SK-N-SH (cell line): ENCODE measurements around the gene GSTM3. TPM values are rescaled to one million over a fixed set of nuclear protein-coding genes. Genes with fewer than 3 reads are reported as not detected.
"Not testable (repeated sequence)": the region's sequence is repeated elsewhere in the genome, so short reads cannot be mapped to it uniquely, and the experiment has no call there.

Source experiments
- CTCF ChIA-PET: fragments of 300-600, 350-600 bp; formaldehyde crosslinking; extraction: SDS; loops from one replicate; lab custom pipeline; 2021; lab: Yijun Ruan, JAX
- POLR2A ChIA-PET: fragments of 350-600 bp; sonication (Branson Sonifier 250); formaldehyde crosslinking; extraction: SDS; loops from one replicate; lab custom pipeline; 2020; ENCODE audit warnings: antibody characterized with exemption, inconsistent platforms; lab: Yijun Ruan, JAX
- DNase-seq: peaks from one replicate; pipeline ENCODE4 v3.0.0; 2012
- H2AFZ ChIP-seq: fragments of 200-600 bp; sonication (generic); 2 replicates; pipeline ENCODE4 v1.8.1; 2016; ENCODE audit warnings: antibody characterized with exemption, mild to moderate bottlenecking, low read depth
- H3F3A ChIP-seq: fragments of 200-600 bp; sonication (generic); replicated peaks from 2 replicates; pipeline ENCODE3; 2016; ENCODE audit warnings: antibody characterized with exemption, mild to moderate bottlenecking; ENCODE audit not compliant: insufficient read depth
- H3K27ac ChIP-seq, 2 experiments: fragments of 200-500 bp in 1 of 2; fragments of 200-600 bp in 1 of 2; sonication (Bioruptor generic) in 1 of 2; sonication (generic), shearing (Covaris generic) in 1 of 2; 2 replicates each; pipeline versions ENCODE4 v1.5.1 to v1.6.1; 2014 to 2016; ENCODE audit warnings: low read depth in 2 of 2, inconsistent platforms in 1 of 2, low read length in 1 of 2, mild to moderate bottlenecking in 1 of 2, mixed read lengths in 1 of 2
- H3K27me3 ChIP-seq: fragments of 200-600 bp; sonication (generic), shearing (Covaris generic); 2 replicates; pipeline ENCODE4 v1.6.1; 2016; ENCODE audit warnings: mixed run types; ENCODE audit not compliant: insufficient read depth
- H3K36me3 ChIP-seq, 2 experiments: fragments of 200-500 bp in 1 of 2; fragments of 200-600 bp in 1 of 2; sonication (Bioruptor generic) in 1 of 2; sonication (generic) in 1 of 2; replicated peaks in 1 of 2; 2 replicates each; pipeline versions ENCODE3 to v1.5.1; 2014 to 2016; ENCODE audit warnings: low read length in 1 of 2, mild to moderate bottlenecking in 1 of 2; ENCODE audit not compliant: insufficient read depth in 2 of 2, control insufficient read depth in 1 of 2
- H3K4me1 ChIP-seq, 2 experiments: fragments of 200-500 bp in 1 of 2; fragments of 200-600 bp in 1 of 2; sonication (Bioruptor generic) in 1 of 2; sonication (generic), shearing (Covaris generic) in 1 of 2; 2 replicates each; pipeline versions ENCODE4 v1.5.1 to v1.6.1; 2014 to 2016; ENCODE audit warnings: low read depth in 1 of 2, low read length in 1 of 2, mixed run types in 1 of 2; ENCODE audit not compliant: insufficient read depth in 2 of 2, control insufficient read depth in 1 of 2
- H3K4me2 ChIP-seq: fragments of 200-600 bp; sonication (generic), shearing (Covaris generic); 2 replicates; pipeline ENCODE4 v1.6.1; 2017; ENCODE audit warnings: mixed run types
- H3K4me3 ChIP-seq, 2 experiments: fragments of 200-500 bp in 1 of 2; fragments of 200-600 bp in 1 of 2; sonication (Bioruptor generic) in 1 of 2; sonication (generic), shearing (Covaris generic) in 1 of 2; 2 replicates each; pipeline versions ENCODE4 v1.5.1 to v1.8.1; 2014 to 2016; ENCODE audit warnings: low read depth in 2 of 2, inconsistent platforms in 1 of 2, low read length in 1 of 2, mild to moderate bottlenecking in 1 of 2, mixed read lengths in 1 of 2, moderate library complexity in 1 of 2
- H3K79me2 ChIP-seq: fragments of 200-600 bp; sonication (generic); 2 replicates; pipeline ENCODE4 v1.8.1; 2017; ENCODE audit warnings: mild to moderate bottlenecking; ENCODE audit not compliant: insufficient read depth
- H3K9ac ChIP-seq: fragments of 200-600 bp; sonication (generic); 2 replicates; pipeline ENCODE4 v1.6.1; 2017; ENCODE audit warnings: mixed run types
- H3K9me2 ChIP-seq: fragments of 200-600 bp; sonication (generic); 2 replicates; pipeline ENCODE4 v1.6.1; 2017; ENCODE audit warnings: mixed run types
- H3K9me3 ChIP-seq: fragments of 200-600 bp; sonication (generic); 2 replicates; pipeline ENCODE4 v1.6.1; 2017; ENCODE audit warnings: mixed run types, mild to moderate bottlenecking, moderate library complexity
- H4K20me1 ChIP-seq: fragments of 200-600 bp; sonication (generic); 2 replicates; pipeline ENCODE4 v1.6.1; 2017; ENCODE audit warnings: mild to moderate bottlenecking, mixed run types; ENCODE audit not compliant: insufficient read depth
- EP300 ChIP-seq, 2 experiments: IDR thresholded peaks; 2 replicates each; pipeline versions ENCODE4 v1.4.0 to v1.6.1; 2012; ENCODE audit warnings: borderline replicate concordance in 1 of 2, low read depth in 1 of 2, low read length in 1 of 2
- FOSL2 ChIP-seq: IDR thresholded peaks from 2 replicates; pipeline ENCODE4 v1.4.0; 2012; ENCODE audit warnings: low read depth, mild to moderate bottlenecking, moderate library complexity, borderline replicate concordance
- FOXM1 ChIP-seq: IDR thresholded peaks from 2 replicates; pipeline ENCODE4 v1.4.0; 2012; ENCODE audit warnings: low read depth, mild to moderate bottlenecking
- GABPA ChIP-seq: IDR thresholded peaks from 2 replicates; pipeline ENCODE4 v1.4.0; 2012; ENCODE audit warnings: low read depth, mild to moderate bottlenecking
- GATA2 ChIP-seq: sonication (generic); formaldehyde crosslinking; IDR thresholded peaks from 2 replicates; pipeline ENCODE4 v1.5.0; 2020; ENCODE audit warnings: mild to moderate bottlenecking, missing genetic modification reagents
- MEF2A ChIP-seq: IDR thresholded peaks from 2 replicates; pipeline ENCODE4 v1.4.0; 2012; ENCODE audit warnings: low read depth, borderline replicate concordance
- NFIC ChIP-seq: IDR thresholded peaks from 2 replicates; pipeline ENCODE4 v1.4.0; 2012; ENCODE audit warnings: borderline replicate concordance
- RCOR1 ChIP-seq: fragments of 150-350 bp; IDR thresholded peaks from 2 replicates; pipeline ENCODE4 v1.6.1; 2017; ENCODE audit warnings: antibody characterized with exemption, low read length
- REST ChIP-seq: IDR thresholded peaks from 2 replicates; pipeline ENCODE4 v1.6.1; 2012; ENCODE audit warnings: mild to moderate bottlenecking, low read depth, low read length, moderate library complexity
- RFX5 ChIP-seq: IDR thresholded peaks from 2 replicates; pipeline ENCODE4 v1.6.1; 2012; ENCODE audit warnings: mild to moderate bottlenecking, improper control_type of control experiment, low read length
- SIN3A ChIP-seq: IDR thresholded peaks from 2 replicates; pipeline ENCODE4 v1.6.1; 2012; ENCODE audit warnings: low read depth, mild to moderate bottlenecking, low read length, moderate library complexity, borderline replicate concordance
- TCF12 ChIP-seq: IDR thresholded peaks from 2 replicates; pipeline ENCODE4 v1.4.0; 2012
- TEAD4 ChIP-seq: IDR thresholded peaks from 2 replicates; pipeline ENCODE4 v1.4.0; 2012; ENCODE audit warnings: mild to moderate bottlenecking, borderline replicate concordance; ENCODE audit not compliant: insufficient read depth
- USF1 ChIP-seq: IDR thresholded peaks from 2 replicates; pipeline ENCODE4 v1.4.0; 2012; ENCODE audit warnings: low read depth, borderline replicate concordance
- YY1 ChIP-seq: IDR thresholded peaks from 2 replicates; pipeline ENCODE4 v1.4.0; 2012; ENCODE audit warnings: low read depth, mild to moderate bottlenecking
- WGBS: methylation state at CpG from one replicate; pipeline ENCODE4 v1.1.6; 2017; ENCODE audit warnings: low lambda C conversion rate; 5-methylcytosine and 5-hydroxymethylcytosine counted together
- polyA plus RNA-seq, 3 experiments: library from polyadenylated mRNA; depleted of rRNA; stranded (reverse); fragments of >200 nt; gene quantifications; 2 replicates each; pipeline ENCODE4 v1.2.3, GENCODE V29; 2012

GSTM3 gene
- polyA plus RNA-seq, 1 of the 3 experiments (the other 2 are of a cell fraction) = 86.6 TPM

- no peaks in the 10 kb centered on the region for H3K79me2 ChIP-seq
- ChIA-PET POLR2A (no interaction called here), CTCF (interaction anchor here (27.7 kb wide), 1 partner anchor 213 kb away, joined by 822 read pairs; the partner anchor contains the start of gene AHCYL1)
- H2AFZ ChIP-seq = no peak overlapping the region
- H3K36me3 ChIP-seq = no peaks in the 10 kb centered on the region
- H3F3A ChIP-seq = no peaks in the 10 kb centered on the region
- H3K27me3 ChIP-seq = no peaks in the 10 kb centered on the region
- no peak overlapping the region for H3K9ac ChIP-seq
- no peak overlapping the region for H3K27ac ChIP-seq
- TF ChIP-seq GABPA (no peak), TCF12 (no peak), SIN3A (no peak), GATA2 (CRISPR knock-in tag) (no peak), USF1 (no peak), YY1 (no peak), NFIC (no peak), RFX5 (no peak)
- H3K4me3 ChIP-seq = no peak overlapping the region
- peaks cover 4 to 8% of the 10 kb centered on the region in 2 experiments; a peak in 2 of 4 replicates for H3K4me1 ChIP-seq
- no peaks in the 10 kb centered on the region for H3K9me2 ChIP-seq
- WGBS = 89% methylated on average over 9 of the region's 10 CpGs
- H3K4me2 ChIP-seq = no peak overlapping the region
- H4K20me1 ChIP-seq = no peaks in the 10 kb centered on the region
- H3K9me3 ChIP-seq = no peaks in the 10 kb centered on the region
- no peak for DNase-seq
These were observed 26.9 kb upstream of the GSTM3 start for GRCh38 chr1:109767637-109768334.

GRCh38 chr1:109766991-109767636 is 26.3 kb upstream of the GSTM3 start:
- H3K27me3 ChIP-seq, DNase-seq, H3F3A ChIP-seq, H3K4me3 ChIP-seq, H2AFZ ChIP-seq, H3K79me2 ChIP-seq, H3K9me3 ChIP-seq, CTCF ChIA-PET, H3K27ac ChIP-seq, H3K4me1 ChIP-seq, H3K4me2 ChIP-seq, H4K20me1 ChIP-seq, H3K9ac ChIP-seq, H3K36me3 ChIP-seq, POLR2A ChIA-PET, H3K9me2 ChIP-seq: not testable (repeated sequence)
- WGBS = 80% methylated on average over 17 of the region's 17 CpGs

- Histone ChIP-seq H3K4me2 (no peak overlapping the region), H3K9ac (no peak overlapping the region), H3K9me3 (no peaks in the 10 kb centered on the region), H3K9me2 (no peaks in the 10 kb centered on the region), H3F3A (no peaks in the 10 kb centered on the region), H3K36me3 (no peaks in the 10 kb centered on the region), H3K27me3 (no peaks in the 10 kb centered on the region), H2AFZ (no peak overlapping the region), H3K4me1 (peaks cover 4 to 15% of the 10 kb centered on the region in 2 experiments; a peak in 2 of 4 replicates), H3K27ac (no peak overlapping the region), H4K20me1 (no peaks in the 10 kb centered on the region), H3K4me3 (no peak overlapping the region), H3K79me2 (no peaks in the 10 kb centered on the region)
- WGBS = 73% methylated on average over 12 of the region's 13 CpGs
- ChIA-PET POLR2A (no interaction called here), CTCF (interaction anchor here (1.1 to 5.2 kb wide), 4 partner anchors 7 to 218 kb away, joined by 3 to 36 read pairs (median 8); partner anchors contain the start of gene AHCYL1)
- no peak for DNase-seq
- TF ChIP-seq FOSL2 (no peak), EP300 (IDR thresholded peaks at IDR 0.05; ENCODE audit: borderline replicate concordance in 1 of 2, low read depth in 1 of 2, low read length in 1 of 2) (no peak), MEF2A (no peak), YY1 (no peak), RCOR1 (no peak), TEAD4 (no peak), GABPA (no peak), REST (no peak), FOXM1 (no peak)
These were observed 25.2 kb upstream of the GSTM3 start for GRCh38 chr1:109765896-109766615.
